H9 (cell line): ENCODE measurements around the gene MOGAT2. TPM values are rescaled to one million over a fixed set of nuclear protein-coding genes. Genes with fewer than 3 reads are reported as not detected.

Experiments used
- DNase-seq: peaks from one replicate; pipeline ENCODE4 v3.0.0-alpha.2; 2017
- H2AFZ ChIP-seq: one replicate; pipeline ENCODE4 v1.6.1; 2013; ENCODE audit warnings: mild to moderate bottlenecking, low read length, control low read depth, moderate library complexity
- H2AK5ac ChIP-seq: 2 replicates; pipeline ENCODE4 v1.6.1; 2013; ENCODE audit warnings: low read length, control low read depth, mixed read lengths; ENCODE audit not compliant: insufficient read length
- H2BK120ac ChIP-seq: one replicate; pipeline ENCODE4 v1.6.1; 2013; ENCODE audit warnings: low read depth, mild to moderate bottlenecking, low read length, control low read depth, inconsistent platforms; ENCODE audit not compliant: poor library complexity, severe bottlenecking
- H2BK12ac ChIP-seq: 2 replicates; pipeline ENCODE4 v1.6.1; 2013; ENCODE audit warnings: low read length, control low read depth, mixed read lengths, low read depth; ENCODE audit not compliant: insufficient read length
- H2BK15ac ChIP-seq: 2 replicates; pipeline ENCODE4 v1.6.1; 2013; ENCODE audit warnings: low read depth, low read length, control low read depth
- H2BK20ac ChIP-seq: one replicate; pipeline ENCODE4 v1.6.1; 2013; ENCODE audit warnings: low read depth, mild to moderate bottlenecking, low read length, control low read depth, inconsistent platforms; ENCODE audit not compliant: poor library complexity, severe bottlenecking
- H2BK5ac ChIP-seq: 2 replicates; pipeline ENCODE4 v1.6.1; 2013; ENCODE audit warnings: low read length, control low read depth, mixed read lengths; ENCODE audit not compliant: insufficient read length
- H3K14ac ChIP-seq: 2 replicates; pipeline ENCODE4 v1.6.1; 2013; ENCODE audit warnings: low read length, control low read depth; ENCODE audit not compliant: insufficient read depth
- H3K18ac ChIP-seq: 2 replicates; pipeline ENCODE4 v1.6.1; 2013; ENCODE audit warnings: low read depth, mild to moderate bottlenecking, mixed read lengths, low read length, control low read depth; ENCODE audit not compliant: insufficient read length
- H3K23ac ChIP-seq: 2 replicates; pipeline ENCODE4 v1.6.1; 2013; ENCODE audit warnings: low read length, control low read depth, mixed read lengths, low read depth; ENCODE audit not compliant: insufficient read length
- H3K23me2 ChIP-seq: 2 replicates; pipeline ENCODE4 v1.6.1; 2013; ENCODE audit warnings: low read depth, mild to moderate bottlenecking, mixed read lengths, low read length, control low read depth; ENCODE audit not compliant: insufficient read length, poor library complexity, severe bottlenecking
- H3K27ac ChIP-seq: 2 replicates; pipeline ENCODE4 v1.5.1; 2013; ENCODE audit warnings: low read length, control low read depth, mixed read lengths, low read depth; ENCODE audit not compliant: insufficient read length
- H3K27me3 ChIP-seq: 2 replicates; pipeline ENCODE4 v1.6.1; 2013; ENCODE audit warnings: low read length, control low read depth, inconsistent platforms; ENCODE audit not compliant: insufficient read depth
- H3K4ac ChIP-seq: 2 replicates; pipeline ENCODE4 v1.6.1; 2013; ENCODE audit warnings: low read depth, mild to moderate bottlenecking, control low read depth, inconsistent platforms, low read length, moderate library complexity
- H3K4me1 ChIP-seq: 2 replicates; pipeline ENCODE4 v1.6.1; 2013; ENCODE audit warnings: low read length, control low read depth, inconsistent platforms; ENCODE audit not compliant: insufficient read depth
- H3K4me2 ChIP-seq: 2 replicates; pipeline ENCODE4 v1.6.1; 2013; ENCODE audit warnings: low read length, control low read depth, mixed read lengths; ENCODE audit not compliant: insufficient read length, insufficient read depth
- H3K56ac ChIP-seq: 2 replicates; pipeline ENCODE4 v1.6.1; 2013; ENCODE audit warnings: low read depth, mild to moderate bottlenecking, mixed read lengths, low read length, control low read depth; ENCODE audit not compliant: insufficient read length
- H3K79me1 ChIP-seq: 2 replicates; pipeline ENCODE4 v1.6.1; 2013; ENCODE audit warnings: low read depth, mild to moderate bottlenecking, moderate library complexity, low read length, control low read depth, inconsistent platforms; ENCODE audit not compliant: insufficient read depth, poor library complexity, severe bottlenecking
- H3K79me2 ChIP-seq: 2 replicates; pipeline ENCODE4 v1.6.1; 2013; ENCODE audit warnings: low read length, control low read depth, inconsistent platforms; ENCODE audit not compliant: insufficient read depth
- H3K9ac ChIP-seq: 2 replicates; pipeline ENCODE4 v1.6.1; 2013; ENCODE audit warnings: low read length, control low read depth, mixed read lengths; ENCODE audit not compliant: insufficient read length; ENCODE audit errors: extremely low read depth
- H3K9me3 ChIP-seq: one replicate; pipeline ENCODE4 v1.6.1; 2013; ENCODE audit warnings: low read depth, low read length, inconsistent platforms; ENCODE audit not compliant: control insufficient read depth
- H3T11ph ChIP-seq: one replicate; pipeline ENCODE4 v1.6.1; 2013; ENCODE audit warnings: mild to moderate bottlenecking, low read length, control low read depth, inconsistent platforms
- H4K20me1 ChIP-seq: one replicate; pipeline ENCODE4 v1.6.1; 2013; ENCODE audit not compliant: control insufficient read depth, insufficient read length, insufficient read depth
- H4K5ac ChIP-seq: 2 replicates; pipeline ENCODE4 v1.6.1; 2013; ENCODE audit warnings: low read depth, mild to moderate bottlenecking, mixed read lengths, low read length, control low read depth; ENCODE audit not compliant: insufficient read length
- H4K8ac ChIP-seq: replicated peaks from 2 replicates; pipeline ENCODE4 v1.6.1; 2013; ENCODE audit warnings: low read length, control low read depth, mixed read lengths, low read depth; ENCODE audit not compliant: insufficient read length
- H4K91ac ChIP-seq: 2 replicates; pipeline ENCODE4 v1.6.1; 2013; ENCODE audit warnings: low read depth, mild to moderate bottlenecking, moderate library complexity, mixed read lengths, low read length, control low read depth; ENCODE audit not compliant: insufficient read length
- H3K27ac Mint-ChIP-seq, 3 experiments: 2 replicates in 2 of 3; 3 replicates in 1 of 3; pipeline ENCODE4 v1.8.0; 2020 to 2021; ENCODE audit warnings: mixed read lengths in 3 of 3, mild to moderate bottlenecking in 1 of 3, moderate library complexity in 1 of 3
- H3K27me3 Mint-ChIP-seq: 2 replicates; pipeline ENCODE4 v1.8.0; 2021; ENCODE audit warnings: low read depth, mild to moderate bottlenecking, moderate library complexity, mixed read lengths
- H3K36me3 Mint-ChIP-seq, 3 experiments: 2 replicates in 2 of 3; 3 replicates in 1 of 3; pipeline ENCODE4 v1.8.0; 2020 to 2021; ENCODE audit warnings: low read depth in 3 of 3, mixed read lengths in 3 of 3; ENCODE audit not compliant: insufficient read depth in 1 of 3
- H3K4me1 Mint-ChIP-seq, 2 experiments: 2 replicates each; pipeline ENCODE4 v1.8.0; 2020; ENCODE audit warnings: mixed read lengths in 2 of 2
- H3K4me3 Mint-ChIP-seq, 2 experiments: 2 replicates in 1 of 2; 3 replicates in 1 of 2; pipeline ENCODE4 v1.8.0; 2020 to 2021; ENCODE audit warnings: mild to moderate bottlenecking in 2 of 2, mixed read lengths in 2 of 2, moderate library complexity in 1 of 2
- H3K9me3 Mint-ChIP-seq, 2 experiments: 2 replicates in 1 of 2; 3 replicates in 1 of 2; pipeline ENCODE4 v1.8.0; 2020; ENCODE audit warnings: mild to moderate bottlenecking in 2 of 2, mixed read lengths in 2 of 2, moderate library complexity in 1 of 2
- CTCF ChIP-seq: fragments of 200-600 bp; sonication (generic); conservative IDR thresholded peaks from 3 replicates; pipeline ENCODE4 v1.8.0; 2021; ENCODE audit warnings: antibody characterized with exemption, mild to moderate bottlenecking
- WGBS: extraction: QIAGEN DNeasy Blood & Tissue Kit; methylation state at CpG from one replicate; pipeline ENCODE4 v1.1.7; 2013; ENCODE audit warnings: missing lambda C conversion rate, low lambda C conversion rate, mixed read lengths; ENCODE audit not compliant: insufficient read length; ENCODE audit errors: extremely low coverage; 5-methylcytosine and 5-hydroxymethylcytosine counted together
- total RNA-seq: library from RNA; stranded (reverse); gene quantifications from 2 replicates; pipeline ENCODE4 v1.2.1, GENCODE V29; 2021

MOGAT2 gene
- total RNA-seq, 1 experiment from 2014 or later: not detected

DNA sequence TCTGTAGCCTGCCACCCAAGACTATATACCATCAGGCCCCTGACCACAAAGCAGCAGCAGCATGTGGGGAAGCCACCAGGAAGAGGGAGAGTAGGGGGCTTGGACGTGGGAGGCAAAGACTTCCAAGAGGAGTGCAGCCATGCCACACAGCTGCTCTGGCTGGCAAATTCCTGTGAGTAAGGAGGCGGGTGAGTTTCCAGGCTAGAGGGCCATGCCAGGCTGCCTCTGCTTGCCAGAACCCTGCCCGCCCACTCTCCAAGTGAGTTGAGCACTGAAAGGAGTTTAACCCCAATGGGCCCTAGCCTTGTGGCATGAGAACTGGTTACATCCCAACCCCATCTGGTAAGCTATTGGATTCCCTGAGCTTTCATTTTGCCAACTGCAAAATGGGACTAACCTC, 46.2 kb downstream of the MOGAT2 start:
- no peak overlapping the region for H3K27ac Mint-ChIP-seq
- H3K36me3 Mint-ChIP-seq: no peaks in the 10 kb centered on the region; a peak in 1 of 7 replicates
- no CpG with 5 or more reads among the region's 3 CpGs for WGBS
- Histone ChIP-seq H3K9ac (no peak overlapping the region), H2BK20ac (no peak overlapping the region), H3T11ph (no peak overlapping the region), H2AFZ (no peak overlapping the region), H3K18ac (no peak overlapping the region), H2AK5ac (no peak overlapping the region), H2BK120ac (no peak overlapping the region), H3K79me1 (no peaks in the 10 kb centered on the region), H3K27me3 (peaks cover 1% of the 10 kb centered on the region; the same call in 1 of the 2 replicates), H3K9me3 (no peaks in the 10 kb centered on the region), H3K27ac (no peak overlapping the region), H3K79me2 (no peaks in the 10 kb centered on the region), H2BK5ac (no peak overlapping the region), H2BK12ac (no peak overlapping the region), H4K91ac (no peak overlapping the region), H4K20me1 (no peaks in the 10 kb centered on the region), H4K8ac (no peak overlapping the region), H3K23ac (no peak overlapping the region), H3K23me2 (no peaks in the 10 kb centered on the region), H4K5ac (no peak overlapping the region), H3K14ac (no peak overlapping the region), H3K4ac (no peak overlapping the region), H3K56ac (no peak overlapping the region), H3K4me2 (no peak overlapping the region), H3K4me1 (no peaks in the 10 kb centered on the region), H2BK15ac (no peak overlapping the region)
- no peak overlapping the region for H3K4me3 Mint-ChIP-seq
- no peak for TF ChIP-seq CTCF
- H3K27me3 Mint-ChIP-seq: peaks cover 56% of the 10 kb centered on the region
- peaks cover 18 to 28% of the 10 kb centered on the region in 2 experiments for H3K4me1 Mint-ChIP-seq
- H3K9me3 Mint-ChIP-seq: peaks cover 0 to 7% of the 10 kb centered on the region in 2 experiments; a peak in 3 of 5 replicates
- no peak for DNase-seq
